B cell (primary cell): ENCODE measurements around the gene SLK. TPM values are rescaled to one million over a fixed set of nuclear protein-coding genes. Genes with fewer than 3 reads are reported as not detected.

Experiments
- ATAC-seq: fragments of 200-7000 bp; cut with Tn5 transposase; one replicate; pipeline ENCODE4 v1.10.0; 2021; ENCODE audit warnings: low read depth, mild to moderate bottlenecking, moderate number of reproducible peaks, moderate library complexity
- CTCF ChIA-PET: fragments of 350-600 bp; sonication (Branson Sonifier 250); formaldehyde crosslinking; loops from one replicate; lab custom pipeline; 2021; ENCODE audit warnings: antibody characterized with exemption, inconsistent platforms; lab: Charles Lee
- POLR2A ChIA-PET: fragments of 350-600 bp; sonication (Branson Sonifier 250); formaldehyde crosslinking; loops from one replicate; lab custom pipeline; 2021; ENCODE audit warnings: antibody characterized with exemption; lab: Charles Lee
- DNase-seq: peaks from one replicate; pipeline ENCODE4 v3.0.0; 2013
- H2AFZ ChIP-seq: 2 replicates; pipeline ENCODE4 v1.6.1; 2012; ENCODE audit warnings: mild to moderate bottlenecking, low read depth, low read length; ENCODE audit not compliant: insufficient read depth, poor library complexity, severe bottlenecking
- H3K27ac ChIP-seq, 2 donors: 1 replicate in 1 of 2; 2 replicates in 1 of 2; pipeline ENCODE4 v1.5.1; 2012 to 2013; ENCODE audit warnings: low read length in 2 of 2, mild to moderate bottlenecking in 2 of 2, moderate library complexity in 1 of 2
- H3K27me3 ChIP-seq, 4 experiments: fragments of 200-600 bp in 1 of 4; sonication (generic) in 1 of 4; replicated peaks in 1 of 4; 1 replicate in 2 of 4; 2 replicates in 2 of 4; pipeline versions ENCODE4 v1.6.1 to v1.7.0; 2013 to 2016; ENCODE audit warnings: low read length in 3 of 4, mild to moderate bottlenecking in 2 of 4, mixed read lengths in 1 of 4, moderate library complexity in 1 of 4; ENCODE audit not compliant: insufficient read depth in 4 of 4, control insufficient read depth in 3 of 4; ENCODE audit errors: control extremely low read depth in 1 of 4
- H3K36me3 ChIP-seq, 2 experiments: replicated peaks in 1 of 2; 1 replicate in 1 of 2; 2 replicates in 1 of 2; pipeline versions ENCODE4 v1.6.1 to v1.7.1; 2013; ENCODE audit warnings: low read length in 1 of 2; ENCODE audit not compliant: insufficient read depth in 2 of 2, control insufficient read depth in 1 of 2; ENCODE audit errors: control extremely low read depth in 1 of 2, extremely low read depth in 1 of 2
- H3K4me1 ChIP-seq, 2 donors: fragments of 200-600 bp in 1 of 2; sonication (generic) in 1 of 2; 1 replicate in 1 of 2; 2 replicates in 1 of 2; pipeline versions ENCODE4 v1.5.1 to v1.6.1; 2013 to 2017; ENCODE audit warnings: low read length in 2 of 2; ENCODE audit not compliant: control insufficient read depth in 2 of 2, insufficient read depth in 2 of 2
- H3K4me2 ChIP-seq: replicated peaks from 2 replicates; pipeline ENCODE3; 2012; ENCODE audit warnings: mild to moderate bottlenecking, low read depth, low read length; ENCODE audit not compliant: poor library complexity, severe bottlenecking
- H3K4me3 ChIP-seq, 5 experiments: fragments of 200-600 bp in 1 of 5; sonication (generic) in 1 of 5; 1 replicate in 3 of 5; 2 replicates in 2 of 5; pipeline versions ENCODE4 v1.5.1 to v1.7.0; 2011 to 2016; ENCODE audit warnings: low read length in 4 of 5, mild to moderate bottlenecking in 4 of 5, low read depth in 2 of 5, control low read depth in 1 of 5, moderate library complexity in 1 of 5; ENCODE audit not compliant: insufficient read depth in 1 of 5; ENCODE audit errors: control extremely low read depth in 1 of 5, extremely low read depth in 1 of 5
- H3K79me2 ChIP-seq: fragments of 200-600 bp; sonication (generic); one replicate; pipeline ENCODE4 v1.6.0; 2016; ENCODE audit warnings: low read length; ENCODE audit not compliant: control insufficient read depth, insufficient read depth
- H3K9ac ChIP-seq: fragments of 200-600 bp; sonication (generic); 2 replicates; pipeline ENCODE4 v1.6.1; 2017; ENCODE audit warnings: mild to moderate bottlenecking, low read length, moderate library complexity
- H3K9me3 ChIP-seq, 3 donors: one replicate each; pipeline versions ENCODE4 v1.6.1 to v1.7.1; 2013; ENCODE audit warnings: low read length in 2 of 3; ENCODE audit not compliant: control insufficient read depth in 2 of 3, insufficient read depth in 1 of 3; ENCODE audit errors: control extremely low read depth in 1 of 3
- H4K20me1 ChIP-seq: 2 replicates; pipeline ENCODE4 v1.6.0; 2012; ENCODE audit warnings: mild to moderate bottlenecking, low read length; ENCODE audit not compliant: insufficient read depth, control insufficient read depth, poor library complexity, severe bottlenecking
- H3K27ac Mint-ChIP-seq: one replicate; pipeline ENCODE4 v1.8.0; 2021; ENCODE audit warnings: mixed read lengths
- H3K27me3 Mint-ChIP-seq: one replicate; pipeline ENCODE4 v1.8.0; 2021; ENCODE audit warnings: mixed read lengths
- H3K4me1 Mint-ChIP-seq: one replicate; pipeline ENCODE4 v1.8.0; 2021; ENCODE audit warnings: mixed read lengths
- H3K4me3 Mint-ChIP-seq: one replicate; pipeline ENCODE4 v1.8.0; 2021; ENCODE audit warnings: mixed read lengths
- H3K9me3 Mint-ChIP-seq: one replicate; pipeline ENCODE4 v1.8.0; 2022; ENCODE audit warnings: mixed read lengths; ENCODE audit not compliant: insufficient read depth
- EZH2 ChIP-seq: IDR thresholded peaks from 2 replicates; pipeline ENCODE4 v1.6.1; 2012; ENCODE audit warnings: borderline replicate concordance, low read depth, mild to moderate bottlenecking, moderate library complexity, low read length; ENCODE audit not compliant: insufficient read depth, poor library complexity, severe bottlenecking
- WGBS: methylation state at CpG from one replicate; pipeline ENCODE4 v1.1.5; 2013; ENCODE audit warnings: missing lambda C conversion rate; ENCODE audit not compliant: insufficient coverage; 5-methylcytosine and 5-hydroxymethylcytosine counted together
- intact Hi-C: fragments of 100-400 bp; cut with micrococcal nuclease; formaldehyde crosslinking; loops from one replicate; pipeline ENCODE4 v1.10.0; 2022
- polyA plus RNA-seq: library from polyadenylated mRNA; depleted of rRNA; stranded (reverse); fragments of >200 nt; gene quantifications from 2 replicates; pipeline ENCODE4 v1.2.3, GENCODE V29; 2012
- total RNA-seq, 2 donors: library from RNA; stranded (reverse); fragments of 120-200 nt in 1 of 2; gene quantifications; 1 replicate in 1 of 2; 2 replicates in 1 of 2; pipeline versions ENCODE4 v1.2.3 to v1.2.4, GENCODE V29; 2013 to 2022
- TF ChIP-seq, protein P1 (sequence below): fragments of 200-600 bp; IDR thresholded peaks from one replicate; pipeline ENCODE4 v1.8.0; 2022; ENCODE audit warnings: antibody characterized with exemption, mild to moderate bottlenecking

SLK gene
- total and polyA plus RNA-seq, 2 donors (not counting 1 experiment from before 2014, with no cell fraction given), result 2.9 to 24.5 TPM

GRCh38 chr10:103979530-103979929, 12.6 kb downstream of the SLK start:
- Histone ChIP-seq H3K9ac (no peak overlapping the region), H3K9me3 (no peaks in the 10 kb centered on the region), H3K36me3 (no peaks in the 10 kb centered on the region), H4K20me1 (peaks cover 20% of the 10 kb centered on the region), H3K4me2 (no peak overlapping the region), H3K4me3 (no peak overlapping the region), H2AFZ (no peak overlapping the region), H3K27ac (no peak overlapping the region), H3K79me2 (peaks cover 76% of the 10 kb centered on the region), H3K4me1 (peaks cover 11 to 22% of the 10 kb centered on the region in 2 donors), H3K27me3 (no peaks in the 10 kb centered on the region)
- no peak for DNase-seq
- H3K27ac Mint-ChIP-seq, result no peak overlapping the region
- H3K4me1 Mint-ChIP-seq, result peaks cover 44% of the 10 kb centered on the region
- no peak for TF ChIP-seq EZH2
- TF ChIP-seq, protein P1, sequence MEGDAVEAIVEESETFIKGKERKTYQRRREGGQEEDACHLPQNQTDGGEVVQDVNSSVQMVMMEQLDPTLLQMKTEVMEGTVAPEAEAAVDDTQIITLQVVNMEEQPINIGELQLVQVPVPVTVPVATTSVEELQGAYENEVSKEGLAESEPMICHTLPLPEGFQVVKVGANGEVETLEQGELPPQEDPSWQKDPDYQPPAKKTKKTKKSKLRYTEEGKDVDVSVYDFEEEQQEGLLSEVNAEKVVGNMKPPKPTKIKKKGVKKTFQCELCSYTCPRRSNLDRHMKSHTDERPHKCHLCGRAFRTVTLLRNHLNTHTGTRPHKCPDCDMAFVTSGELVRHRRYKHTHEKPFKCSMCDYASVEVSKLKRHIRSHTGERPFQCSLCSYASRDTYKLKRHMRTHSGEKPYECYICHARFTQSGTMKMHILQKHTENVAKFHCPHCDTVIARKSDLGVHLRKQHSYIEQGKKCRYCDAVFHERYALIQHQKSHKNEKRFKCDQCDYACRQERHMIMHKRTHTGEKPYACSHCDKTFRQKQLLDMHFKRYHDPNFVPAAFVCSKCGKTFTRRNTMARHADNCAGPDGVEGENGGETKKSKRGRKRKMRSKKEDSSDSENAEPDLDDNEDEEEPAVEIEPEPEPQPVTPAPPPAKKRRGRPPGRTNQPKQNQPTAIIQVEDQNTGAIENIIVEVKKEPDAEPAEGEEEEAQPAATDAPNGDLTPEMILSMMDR, result no peak
- no CpG with 5 or more reads among the region's 2 CpGs for WGBS
- ChIA-PET POLR2A (no interaction called here), CTCF (no interaction called here)
- no peaks in the 10 kb centered on the region for H3K9me3 Mint-ChIP-seq
- intact Hi-C loops, result no loop called here
- no peaks in the 10 kb centered on the region for H3K27me3 Mint-ChIP-seq
- no peak for ATAC-seq
- H3K4me3 Mint-ChIP-seq, result no peak overlapping the region

- POLR2A ChIA-PET, result no interaction called here
- no peaks in the 10 kb centered on the region for H3K36me3 ChIP-seq
- Mint-ChIP-seq H3K27me3 (no peaks in the 10 kb centered on the region), H3K9me3 (no peaks in the 10 kb centered on the region), H3K4me1 (peaks cover 40% of the 10 kb centered on the region), H3K4me3 (peak overlapping the region; percentile 1), H3K27ac (no peak overlapping the region)
- H3K4me1 ChIP-seq, result peaks cover 11 to 22% of the 10 kb centered on the region in 2 donors
- ATAC-seq (no peak), DNase-seq (no peak)
- no peak overlapping the region for H3K4me3 ChIP-seq
- H3K9ac ChIP-seq, result no peak overlapping the region
- CTCF ChIA-PET, result interaction anchor here (0.6 kb wide), 1 partner anchor 96 kb away, joined by 4 read pairs; no protein-coding TSS in a partner anchor
- intact Hi-C loops, result loop anchor here (5.0 kb wide), 1 partner anchor 93 kb away; no protein-coding TSS in a partner anchor
- no peaks in the 10 kb centered on the region for H3K27me3 ChIP-seq
- peak overlapping the region; percentile 8 for H3K4me2 ChIP-seq
- H2AFZ ChIP-seq, result no peak overlapping the region
- no peaks in the 10 kb centered on the region for H3K9me3 ChIP-seq
- H3K79me2 ChIP-seq, result peaks cover 77% of the 10 kb centered on the region
- no CpG with 5 or more reads among the region's 6 CpGs for WGBS
- TF ChIP-seq, protein P1, result no peak
- H4K20me1 ChIP-seq, result peaks cover 24% of the 10 kb centered on the region
- no peak overlapping the region for H3K27ac ChIP-seq
These were observed 13.5 kb downstream of the SLK start for GRCh38 chr10:103980288-103980906.
